Activated B cell treated with CpG ODN at 0.5 μM for 24 hours (primary cell): ENCODE measurements around the gene COA6. TPM values are rescaled to one million over a fixed set of nuclear protein-coding genes. Genes with fewer than 3 reads are reported as not detected.

Source experiments
- total RNA-seq: library from RNA; stranded (reverse); gene quantifications from 2 replicates; pipeline ENCODE4 v1.2.3, GENCODE V29; 2022

COA6 gene
- total RNA-seq, 1 donor from 2014 or later = 20.7 TPM

Other genes with a start within 250 kb of the COA6 start
- 27.0 and 30.4 TPM in 2 replicates for gene TARBP1, start 105.7 kb downstream of the COA6 start, total RNA-seq
- 117 and 121 TPM in 2 replicates for gene IRF2BP2, start 236.7 kb downstream of the COA6 start, total RNA-seq